HG02759 (cell line): ENCODE measurements around the gene ARMC2.

Source experiments
- ATAC-seq: cut with Tn5 transposase; IDR thresholded peaks from one replicate; pipeline ENCODE4 v1.9.1; 2021; ENCODE audit warnings: mild to moderate bottlenecking, moderate library complexity; ENCODE audit not compliant: unreplicated experiment

The ARMC2 gene

GRCh38 chr6:108982154-108983113 is 134.2 kb downstream of the ARMC2 start:
- ATAC-seq: no peak

GRCh38 chr6:108983151-108983550 is 134.9 kb downstream of the ARMC2 start:
- no peak for ATAC-seq

- ATAC-seq: no peak
Observed at GRCh38 chr6:108985301-108985700, 137.1 kb downstream of the ARMC2 start.

GRCh38 chr6:108987156-108987555 is 138.9 kb downstream of the ARMC2 start:
- no peak for ATAC-seq

GRCh38 chr6:108988296-108988695 is 140.1 kb downstream of the ARMC2 start:
- no peak for ATAC-seq

- ATAC-seq: no peak
Observed at GRCh38 chr6:108988765-108989164, 140.5 kb downstream of the ARMC2 start.

GRCh38 chr6:108989700-108990099 is 141.5 kb downstream of the ARMC2 start:
- ATAC-seq: no peak

- no peak for ATAC-seq
Observed at GRCh38 chr6:108993876-108994275, 145.7 kb downstream of the ARMC2 start.

- ATAC-seq: no peak
Observed at GRCh38 chr6:108995296-108995695, 147.1 kb downstream of the ARMC2 start.

- no peak for ATAC-seq
Observed at GRCh38 chr6:108996208-108996607, 148.0 kb downstream of the ARMC2 start.

- no peak for ATAC-seq
Observed at GRCh38 chr6:108998485-108998884, 150.3 kb downstream of the ARMC2 start.

GRCh38 chr6:108999428-108999827 is 151.2 kb downstream of the ARMC2 start:
- ATAC-seq: no peak

- ATAC-seq: no peak
Observed at GRCh38 chr6:109000289-109000688, 152.1 kb downstream of the ARMC2 start.

- no peak for ATAC-seq
Observed at GRCh38 chr6:109001291-109001894, 153.2 kb downstream of the ARMC2 start.

GRCh38 chr6:109002051-109002697 is 154.0 kb downstream of the ARMC2 start:
- ATAC-seq: no peak

GRCh38 chr6:109002882-109003281 is 154.7 kb downstream of the ARMC2 start:
- ATAC-seq: no peak

GRCh38 chr6:109006818-109007217 is 158.6 kb downstream of the ARMC2 start:
- ATAC-seq: no peak

- no peak for ATAC-seq
Observed at GRCh38 chr6:109007521-109007920, 159.3 kb downstream of the ARMC2 start.

- ATAC-seq: no peak
Observed at GRCh38 chr6:109008054-109008453, 159.8 kb downstream of the ARMC2 start.

- ATAC-seq: no peak
Observed at GRCh38 chr6:109008537-109009235, 160.5 kb downstream of the ARMC2 start.
